ENCODE measurements around the gene TMEM178B. TPM values are rescaled to one million over a fixed set of nuclear protein-coding genes. Genes with fewer than 3 reads are reported as not detected.

TMEM178B gene
- total and polyA plus RNA-seq, 7 donors, result 0.13 to 4.8 (median 1.6) TPM

GRCh38 chr7:141358386-141358785 lies 284.5 kb downstream of the TMEM178B start:
- no peaks in the 10 kb centered on the region for H3K9me3 ChIP-seq
- intact Hi-C loops (cut with DNase I), result no loop called here
- H3K27ac ChIP-seq, result no peak overlapping the region
- H3K4me3 ChIP-seq, result no peak overlapping the region
- H3K27me3 ChIP-seq (ENCODE audit: insufficient read depth in 3 of 3, low read length in 2 of 3), result no peaks in the 10 kb centered on the region
- 87 to 91% (median 88%) methylated on average over 1 of the region's 1 CpG for WGBS, 3 donors
- H3K4me1 ChIP-seq, result peaks cover 5% of the 10 kb centered on the region
- DNase-seq (no peak), ATAC-seq (no peak)
- TF ChIP-seq CTCF (IDR thresholded peaks at IDR 0.05), result no peak
- no peaks in the 10 kb centered on the region for H3K36me3 ChIP-seq (ENCODE audit: insufficient read depth in 1 of 2, low read depth in 1 of 2)

GRCh38 chr7:141359262-141359661 lies 285.4 kb downstream of the TMEM178B start:
- Histone ChIP-seq H3K9me3 (no peaks in the 10 kb centered on the region), H3K36me3 (ENCODE audit: insufficient read depth in 1 of 2, low read depth in 1 of 2) (no peaks in the 10 kb centered on the region), H3K4me1 (peaks cover 5% of the 10 kb centered on the region), H3K27ac (no peak overlapping the region), H3K4me3 (no peak overlapping the region), H3K27me3 (ENCODE audit: insufficient read depth in 3 of 3, low read length in 2 of 3) (no peaks in the 10 kb centered on the region)
- no peak for DNase-seq
- intact Hi-C loops (cut with DNase I), result no loop called here
- no peak for ATAC-seq
- WGBS, 3 donors, result 77 to 79% (median 79%) methylated on average over 3 of the region's 3 CpGs
- no peak for TF ChIP-seq CTCF (IDR thresholded peaks at IDR 0.05)

GRCh38 chr7:141359740-141360415 lies 286.0 kb downstream of the TMEM178B start:
- peaks cover 5% of the 10 kb centered on the region for H3K4me1 ChIP-seq
- ATAC-seq (no peak), DNase-seq (no peak)
- no peaks in the 10 kb centered on the region for H3K27me3 ChIP-seq (ENCODE audit: insufficient read depth in 3 of 3, low read length in 2 of 3)
- H3K9me3 ChIP-seq, result no peaks in the 10 kb centered on the region
- H3K4me3 ChIP-seq, result no peak overlapping the region
- no peak overlapping the region for H3K27ac ChIP-seq
- TF ChIP-seq CTCF (IDR thresholded peaks at IDR 0.05), result no peak
- intact Hi-C loops (cut with DNase I), result no loop called here
- no peaks in the 10 kb centered on the region for H3K36me3 ChIP-seq (ENCODE audit: insufficient read depth in 1 of 2, low read depth in 1 of 2)
- WGBS, 3 donors, result 86 to 92% (median 89%) methylated on average over 5 of the region's 5 CpGs

GRCh38 chr7:141360416-141360760 lies 286.5 kb downstream of the TMEM178B start:
- intact Hi-C loops (cut with DNase I), result no loop called here
- H3K27me3 ChIP-seq (ENCODE audit: insufficient read depth in 3 of 3, low read length in 2 of 3), result no peaks in the 10 kb centered on the region
- no peak overlapping the region for H3K27ac ChIP-seq
- H3K4me3 ChIP-seq, result no peak overlapping the region
- H3K9me3 ChIP-seq, result no peaks in the 10 kb centered on the region
- no peak for TF ChIP-seq CTCF (IDR thresholded peaks at IDR 0.05)
- ATAC-seq (no peak), DNase-seq (no peak)
- H3K36me3 ChIP-seq (ENCODE audit: insufficient read depth in 1 of 2, low read depth in 1 of 2), result no peaks in the 10 kb centered on the region
- 82 to 87% (median 86%) methylated on average over 3 of the region's 3 CpGs for WGBS, 3 donors
- H3K4me1 ChIP-seq, result peaks cover 7% of the 10 kb centered on the region

- ATAC-seq, result no peak
- Histone ChIP-seq H3K36me3 (ENCODE audit: insufficient read depth in 1 of 2, low read depth in 1 of 2) (no peaks in the 10 kb centered on the region), H3K27ac (no peak overlapping the region), H3K27me3 (ENCODE audit: insufficient read depth in 3 of 3, low read length in 2 of 3) (no peaks in the 10 kb centered on the region), H3K4me3 (no peak overlapping the region), H3K4me1 (peaks cover 11% of the 10 kb centered on the region), H3K9me3 (no peaks in the 10 kb centered on the region)
- DNase-seq, result no peak
- 72 to 74% (median 74%) methylated on average over 1 of the region's 1 CpG for WGBS, 3 donors
- TF ChIP-seq CTCF (IDR thresholded peaks at IDR 0.05), result no peak
- intact Hi-C loops (cut with DNase I), result no loop called here
These were observed 286.9 kb downstream of the TMEM178B start for GRCh38 chr7:141360803-141361202.

Data from psoas muscle (tissue), 8 donors.